K562 (cell line): ENCODE results near the gene GABARAP. TPM values are rescaled to one million over a fixed set of nuclear protein-coding genes. Genes with fewer than 3 reads are reported as not detected.

Experiments used
- CHD1 ChIP-seq: fragments of 200-600 bp; sonication (generic); IDR thresholded peaks from one replicate; pipeline ENCODE4 v1.6.1; 2012; ENCODE audit warnings: mild to moderate bottlenecking, moderate library complexity, low read length, inconsistent platforms
- NFE2L1 ChIP-seq: fragments of 450-650 bp; IDR thresholded peaks from 2 replicates; pipeline ENCODE4 v1.6.1; 2016; ENCODE audit warnings: missing genetic modification characterization, low read depth, mild to moderate bottlenecking, missing compliant biosample characterization, moderate library complexity, borderline replicate concordance
- NUFIP1 ChIP-seq: fragments of 450-650 bp; IDR thresholded peaks from 2 replicates; pipeline ENCODE4 v1.6.1; 2018; ENCODE audit not compliant: partially characterized antibody
- PHF8 ChIP-seq: fragments of 200-600 bp; sonication (generic); IDR thresholded peaks from 2 replicates; pipeline ENCODE4 v1.6.1; 2012; ENCODE audit warnings: mixed run types, mild to moderate bottlenecking, inconsistent platforms, low read length, moderate library complexity, borderline replicate concordance
- PRPF4 ChIP-seq: fragments of 200-400 bp; formaldehyde crosslinking; IDR thresholded peaks from one replicate; pipeline ENCODE4 v1.6.1; 2017; ENCODE audit warnings: low read length, low read depth, mild to moderate bottlenecking; ENCODE audit not compliant: insufficient read depth, poor library complexity, severe bottlenecking
- RBM39 ChIP-seq: fragments of 200-400 bp; formaldehyde crosslinking; optimal IDR thresholded peaks from 2 replicates; pipeline ENCODE3; 2018; ENCODE audit warnings: low read depth, low read length
- SAP30 ChIP-seq: fragments of 200-600 bp; sonication (generic); IDR thresholded peaks from 2 replicates; pipeline ENCODE4 v1.6.1; 2012; ENCODE audit warnings: borderline replicate concordance, low read depth, mild to moderate bottlenecking, moderate library complexity, low read length, control low read depth, inconsistent platforms; ENCODE audit not compliant: insufficient read depth, poor library complexity, severe bottlenecking
- STAT5A ChIP-seq: IDR thresholded peaks from 2 replicates; pipeline ENCODE4 v1.6.1; 2012; ENCODE audit warnings: low read length, inconsistent platforms, borderline replicate concordance
- U2AF1 ChIP-seq: fragments of 200-400 bp; formaldehyde crosslinking; optimal IDR thresholded peaks from 2 replicates; pipeline ENCODE3; 2017; ENCODE audit warnings: mild to moderate bottlenecking, low read depth, low read length, moderate library complexity
- ZFP36 ChIP-seq: fragments of 150-350 bp; IDR thresholded peaks from 2 replicates; pipeline ENCODE4 v1.6.1; 2018; ENCODE audit warnings: low read length, low read depth; ENCODE audit not compliant: partially characterized antibody
- ZNF134 ChIP-seq: fragments of 250-450 bp; sonication (Bioruptor Pico); conservative IDR thresholded peaks from 2 replicates; pipeline ENCODE4 v1.4.0; 2020
- ZNF551 ChIP-seq: fragments of 250-450 bp; sonication (Bioruptor Pico); IDR thresholded peaks from 2 replicates; pipeline ENCODE4 v1.5.0; 2021; ENCODE audit warnings: mild to moderate bottlenecking, moderate library complexity
- ZNF778 ChIP-seq: fragments of 450-650 bp; formaldehyde crosslinking; IDR thresholded peaks from 2 replicates; pipeline ENCODE4 v1.4.0; 2020; ENCODE audit warnings: mild to moderate bottlenecking, moderate library complexity
- ZZZ3 ChIP-seq: fragments of 450-650 bp; IDR thresholded peaks from 2 replicates; pipeline ENCODE4 v1.6.1; 2016; ENCODE audit warnings: antibody characterized with exemption, mild to moderate bottlenecking, moderate library complexity
- polyA plus RNA-seq, 8 experiments: library from polyadenylated mRNA; depleted of rRNA in 4 of 8; stranded (reverse) in 5 of 8; unstranded in 3 of 8; fragments of >200 nt; fragmentation: Nextera tagmentation in 2 of 8; fragmentation: Illumina TruSeq in 1 of 8; extraction: Ambion mirVana in 2 of 8; extraction: Trizol in 1 of 8; gene quantifications; 2 replicates each; pipeline versions ENCODE4 v1.2.1 to v1.2.3, GENCODE V29; 2011 to 2014; ENCODE audit warnings: inconsistent platforms in 1 of 8, missing spikeins in 1 of 8
- total RNA-seq, 7 experiments: library from RNA; depleted of rRNA in 6 of 7; stranded (reverse); fragments of >200 nt in 6 of 7; fragmentation: Illumina TruSeq in 2 of 7; extraction: Trizol in 2 of 7; gene quantifications; 2 replicates each; pipeline versions ENCODE4 v1.2.1 to v1.2.3, GENCODE V29; 2011 to 2021; ENCODE audit warnings: low replicate concordance in 1 of 7
- TF ChIP-seq, protein P1 (sequence below): sonication (generic); formaldehyde crosslinking; IDR thresholded peaks from 2 replicates; pipeline ENCODE4 v1.8.1; 2023; ENCODE audit warnings: mild to moderate bottlenecking, missing genetic modification reagents
- TF ChIP-seq, protein P2 (sequence below): fragments of 250-450 bp; sonication (Bioruptor Pico); IDR thresholded peaks from 2 replicates; pipeline ENCODE4 v1.4.0; 2020; ENCODE audit warnings: mild to moderate bottlenecking, moderate library complexity
- TF ChIP-seq, protein P3 (sequence below): sonication (generic); formaldehyde crosslinking; IDR thresholded peaks from 2 replicates; pipeline ENCODE4 v1.8.0; 2022; ENCODE audit warnings: mild to moderate bottlenecking, missing genetic modification reagents
- TF ChIP-seq, protein P4 (sequence below): sonication (generic); IDR thresholded peaks from 2 replicates; pipeline ENCODE4 v1.6.1; 2016

The GABARAP gene
- total and polyA plus RNA-seq, 9 of the 15 experiments (the other 6 are each of a cell fraction or from before 2014, with no cell fraction given) = 47.5 to 373 (median 152) TPM

DNA sequence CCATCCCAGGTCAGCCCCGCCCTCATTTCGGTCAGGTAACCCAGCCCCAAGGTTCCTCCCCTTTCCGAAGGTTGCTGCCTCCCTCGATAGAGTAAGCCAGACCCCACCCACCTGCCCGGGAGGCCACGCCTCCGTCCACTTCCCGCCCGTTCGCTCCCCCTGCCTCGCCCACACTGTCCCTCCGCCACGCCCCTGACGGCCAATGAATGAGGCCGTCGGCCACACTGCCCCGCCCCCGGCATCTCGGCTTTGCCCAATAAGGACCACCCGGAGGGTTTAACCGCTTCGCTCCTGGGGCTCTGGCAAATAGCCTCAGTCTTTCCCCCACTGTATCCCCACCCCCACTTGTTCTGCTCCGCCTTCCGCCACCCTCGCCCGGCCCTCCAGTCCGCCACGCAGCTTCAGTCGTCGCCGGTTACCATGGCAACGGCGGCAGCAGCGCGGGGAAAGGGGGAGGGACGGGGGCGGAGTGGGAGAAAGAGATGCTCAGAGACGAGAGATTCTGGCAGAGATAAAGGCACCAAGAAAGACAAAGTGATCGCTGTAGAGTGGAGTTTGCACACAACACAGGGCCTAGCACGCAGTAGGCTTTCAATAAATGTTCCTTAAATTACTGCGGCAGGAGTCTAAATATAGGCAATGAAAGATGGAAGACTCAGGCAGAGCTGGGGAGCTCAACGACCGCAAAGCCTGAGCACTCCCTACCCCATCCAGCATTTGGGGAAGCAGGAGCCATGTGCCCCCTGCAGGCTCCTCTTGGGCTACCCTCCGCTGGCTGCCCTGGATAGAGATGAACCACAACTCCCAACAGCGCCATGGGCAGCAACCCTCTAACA is 27.7 kb downstream of the GABARAP start (continued):
- TF ChIP-seq, protein P1, sequence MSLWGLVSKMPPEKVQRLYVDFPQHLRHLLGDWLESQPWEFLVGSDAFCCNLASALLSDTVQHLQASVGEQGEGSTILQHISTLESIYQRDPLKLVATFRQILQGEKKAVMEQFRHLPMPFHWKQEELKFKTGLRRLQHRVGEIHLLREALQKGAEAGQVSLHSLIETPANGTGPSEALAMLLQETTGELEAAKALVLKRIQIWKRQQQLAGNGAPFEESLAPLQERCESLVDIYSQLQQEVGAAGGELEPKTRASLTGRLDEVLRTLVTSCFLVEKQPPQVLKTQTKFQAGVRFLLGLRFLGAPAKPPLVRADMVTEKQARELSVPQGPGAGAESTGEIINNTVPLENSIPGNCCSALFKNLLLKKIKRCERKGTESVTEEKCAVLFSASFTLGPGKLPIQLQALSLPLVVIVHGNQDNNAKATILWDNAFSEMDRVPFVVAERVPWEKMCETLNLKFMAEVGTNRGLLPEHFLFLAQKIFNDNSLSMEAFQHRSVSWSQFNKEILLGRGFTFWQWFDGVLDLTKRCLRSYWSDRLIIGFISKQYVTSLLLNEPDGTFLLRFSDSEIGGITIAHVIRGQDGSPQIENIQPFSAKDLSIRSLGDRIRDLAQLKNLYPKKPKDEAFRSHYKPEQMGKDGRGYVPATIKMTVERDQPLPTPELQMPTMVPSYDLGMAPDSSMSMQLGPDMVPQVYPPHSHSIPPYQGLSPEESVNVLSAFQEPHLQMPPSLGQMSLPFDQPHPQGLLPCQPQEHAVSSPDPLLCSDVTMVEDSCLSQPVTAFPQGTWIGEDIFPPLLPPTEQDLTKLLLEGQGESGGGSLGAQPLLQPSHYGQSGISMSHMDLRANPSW (CRISPR knock-in tag) = no peak
- TF ChIP-seq RBM39 (no peak), ZNF134 (CRISPR knock-in tag) (no peak), NUFIP1 (no peak), U2AF1 (no peak), PRPF4 (no peak), PHF8 (no peak), SAP30 (no peak), ZNF778 (CRISPR knock-in tag) (no peak), STAT5A (no peak), ZNF551 (no peak), ZFP36 (no peak), NFE2L1 (tag) (no peak), CHD1 (no peak), ZZZ3 (no peak)
- TF ChIP-seq, protein P2, sequence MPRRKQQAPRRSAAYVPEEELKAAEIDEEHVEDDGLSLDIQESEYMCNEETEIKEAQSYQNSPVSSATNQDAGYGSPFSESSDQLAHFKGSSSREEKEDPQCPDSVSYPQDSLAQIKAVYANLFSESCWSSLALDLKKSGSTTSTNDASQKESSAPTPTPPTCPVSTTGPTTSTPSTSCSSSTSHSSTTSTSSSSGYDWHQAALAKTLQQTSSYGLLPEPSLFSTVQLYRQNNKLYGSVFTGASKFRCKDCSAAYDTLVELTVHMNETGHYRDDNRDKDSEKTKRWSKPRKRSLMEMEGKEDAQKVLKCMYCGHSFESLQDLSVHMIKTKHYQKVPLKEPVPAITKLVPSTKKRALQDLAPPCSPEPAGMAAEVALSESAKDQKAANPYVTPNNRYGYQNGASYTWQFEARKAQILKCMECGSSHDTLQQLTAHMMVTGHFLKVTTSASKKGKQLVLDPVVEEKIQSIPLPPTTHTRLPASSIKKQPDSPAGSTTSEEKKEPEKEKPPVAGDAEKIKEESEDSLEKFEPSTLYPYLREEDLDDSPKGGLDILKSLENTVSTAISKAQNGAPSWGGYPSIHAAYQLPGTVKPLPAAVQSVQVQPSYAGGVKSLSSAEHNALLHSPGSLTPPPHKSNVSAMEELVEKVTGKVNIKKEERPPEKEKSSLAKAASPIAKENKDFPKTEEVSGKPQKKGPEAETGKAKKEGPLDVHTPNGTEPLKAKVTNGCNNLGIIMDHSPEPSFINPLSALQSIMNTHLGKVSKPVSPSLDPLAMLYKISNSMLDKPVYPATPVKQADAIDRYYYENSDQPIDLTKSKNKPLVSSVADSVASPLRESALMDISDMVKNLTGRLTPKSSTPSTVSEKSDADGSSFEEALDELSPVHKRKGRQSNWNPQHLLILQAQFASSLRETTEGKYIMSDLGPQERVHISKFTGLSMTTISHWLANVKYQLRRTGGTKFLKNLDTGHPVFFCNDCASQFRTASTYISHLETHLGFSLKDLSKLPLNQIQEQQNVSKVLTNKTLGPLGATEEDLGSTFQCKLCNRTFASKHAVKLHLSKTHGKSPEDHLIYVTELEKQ = no peak
- TF ChIP-seq, protein P3, sequence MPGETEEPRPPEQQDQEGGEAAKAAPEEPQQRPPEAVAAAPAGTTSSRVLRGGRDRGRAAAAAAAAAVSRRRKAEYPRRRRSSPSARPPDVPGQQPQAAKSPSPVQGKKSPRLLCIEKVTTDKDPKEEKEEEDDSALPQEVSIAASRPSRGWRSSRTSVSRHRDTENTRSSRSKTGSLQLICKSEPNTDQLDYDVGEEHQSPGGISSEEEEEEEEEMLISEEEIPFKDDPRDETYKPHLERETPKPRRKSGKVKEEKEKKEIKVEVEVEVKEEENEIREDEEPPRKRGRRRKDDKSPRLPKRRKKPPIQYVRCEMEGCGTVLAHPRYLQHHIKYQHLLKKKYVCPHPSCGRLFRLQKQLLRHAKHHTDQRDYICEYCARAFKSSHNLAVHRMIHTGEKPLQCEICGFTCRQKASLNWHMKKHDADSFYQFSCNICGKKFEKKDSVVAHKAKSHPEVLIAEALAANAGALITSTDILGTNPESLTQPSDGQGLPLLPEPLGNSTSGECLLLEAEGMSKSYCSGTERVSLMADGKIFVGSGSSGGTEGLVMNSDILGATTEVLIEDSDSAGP (CRISPR knock-in tag) = no peak
- TF ChIP-seq, protein P4, sequence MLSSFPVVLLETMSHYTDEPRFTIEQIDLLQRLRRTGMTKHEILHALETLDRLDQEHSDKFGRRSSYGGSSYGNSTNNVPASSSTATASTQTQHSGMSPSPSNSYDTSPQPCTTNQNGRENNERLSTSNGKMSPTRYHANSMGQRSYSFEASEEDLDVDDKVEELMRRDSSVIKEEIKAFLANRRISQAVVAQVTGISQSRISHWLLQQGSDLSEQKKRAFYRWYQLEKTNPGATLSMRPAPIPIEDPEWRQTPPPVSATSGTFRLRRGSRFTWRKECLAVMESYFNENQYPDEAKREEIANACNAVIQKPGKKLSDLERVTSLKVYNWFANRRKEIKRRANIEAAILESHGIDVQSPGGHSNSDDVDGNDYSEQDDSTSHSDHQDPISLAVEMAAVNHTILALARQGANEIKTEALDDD = no peak
